DOHH2 (cell line): ENCODE measurements around the gene SBK3.

Experiments used
- H3F3A ChIP-seq: fragments of 200-600 bp; sonication (generic), shearing (Covaris generic); 2 replicates; pipeline ENCODE4 v1.6.0; 2016; ENCODE audit warnings: antibody characterized with exemption, mild to moderate bottlenecking; ENCODE audit not compliant: control insufficient read depth, insufficient read depth
- H3K27ac ChIP-seq: fragments of 200-600 bp; sonication (generic); 2 replicates; pipeline ENCODE4 v1.5.1; 2014; ENCODE audit warnings: low read depth, mild to moderate bottlenecking, low read length, moderate library complexity
- H3K27me3 ChIP-seq: fragments of 200-600 bp; sonication (generic); 2 replicates; pipeline ENCODE4 v1.6.1; 2014; ENCODE audit warnings: mild to moderate bottlenecking, low read length, mixed read lengths; ENCODE audit not compliant: control insufficient read depth
- H3K36me3 ChIP-seq: fragments of 200-600 bp; sonication (generic); 2 replicates; pipeline ENCODE4 v1.6.1; 2014; ENCODE audit warnings: mild to moderate bottlenecking, low read length, moderate library complexity, mixed read lengths; ENCODE audit not compliant: control insufficient read depth
- H3K4me1 ChIP-seq: fragments of 200-600 bp; sonication (generic); 2 replicates; pipeline ENCODE4 v1.6.1; 2014; ENCODE audit warnings: mild to moderate bottlenecking, low read length, mixed read lengths; ENCODE audit not compliant: control insufficient read depth
- H3K4me2 ChIP-seq: fragments of 200-600 bp; sonication (generic); 2 replicates; pipeline ENCODE4 v1.6.0; 2014; ENCODE audit warnings: mild to moderate bottlenecking, low read length, moderate library complexity
- H3K4me3 ChIP-seq: fragments of 200-600 bp; sonication (generic); 2 replicates; pipeline ENCODE4 v1.5.1; 2014; ENCODE audit warnings: mild to moderate bottlenecking, low read length, mixed read lengths
- H3K79me2 ChIP-seq: fragments of 200-600 bp; sonication (generic); 2 replicates; pipeline ENCODE4 v1.6.1; 2014; ENCODE audit warnings: mild to moderate bottlenecking, low read length, mixed read lengths; ENCODE audit not compliant: control insufficient read depth
- H3K9me2 ChIP-seq: fragments of 200-600 bp; sonication (generic); replicated peaks from 2 replicates; pipeline ENCODE4 v1.6.1; 2014; ENCODE audit warnings: mild to moderate bottlenecking, low read length, mixed read lengths; ENCODE audit not compliant: control insufficient read depth
- H3K9me3 ChIP-seq: fragments of 200-600 bp; sonication (generic); 2 replicates; pipeline ENCODE4 v1.6.1; 2014; ENCODE audit warnings: antibody characterized with exemption, low read length, mixed read lengths; ENCODE audit not compliant: control insufficient read depth, insufficient read depth
- H4K20me1 ChIP-seq: fragments of 200-600 bp; sonication (generic); 2 replicates; pipeline ENCODE4 v1.6.0; 2014; ENCODE audit warnings: low read depth, mild to moderate bottlenecking, antibody characterized with exemption, low read length, moderate library complexity; ENCODE audit not compliant: control insufficient read depth, insufficient read depth
- CTCF ChIP-seq: fragments of 200-600 bp; sonication (generic); IDR thresholded peaks from one replicate; pipeline ENCODE4 v1.5.1; 2014; ENCODE audit warnings: antibody characterized with exemption, mild to moderate bottlenecking, low read depth, low read length; ENCODE audit not compliant: poor library complexity, severe bottlenecking
- EZH2phosphoT487 ChIP-seq: fragments of 200-600 bp; sonication (generic); IDR thresholded peaks from 2 replicates; pipeline ENCODE4 v1.6.1; 2017; ENCODE audit warnings: borderline replicate concordance, mild to moderate bottlenecking, antibody characterized with exemption, low read length, moderate library complexity, mixed read lengths

Gene SBK3

GRCh38 chr19:55519451-55520311 is 25.7 kb downstream of the SBK3 start:
- H3K9me3 ChIP-seq, result no peaks in the 10 kb centered on the region
- H3K4me3 ChIP-seq, result no peak overlapping the region
- H3K9me2 ChIP-seq, result no peaks in the 10 kb centered on the region
- TF ChIP-seq CTCF (no peak), EZH2phosphoT487 (no peak)
- H3K27me3 ChIP-seq, result no peaks in the 10 kb centered on the region
- no peaks in the 10 kb centered on the region for H3F3A ChIP-seq
- no peaks in the 10 kb centered on the region for H3K79me2 ChIP-seq
- H3K4me1 ChIP-seq, result peaks cover 11% of the 10 kb centered on the region
- H4K20me1 ChIP-seq, result no peaks in the 10 kb centered on the region
- no peaks in the 10 kb centered on the region for H3K36me3 ChIP-seq
- no peak overlapping the region for H3K27ac ChIP-seq
- H3K4me2 ChIP-seq, result no peak overlapping the region

- no peaks in the 10 kb centered on the region for H4K20me1 ChIP-seq
- H3K4me3 ChIP-seq, result peak overlapping the region; percentile 74
- peak; percentile 85 for TF ChIP-seq CTCF
- TF ChIP-seq EZH2phosphoT487, result no peak
- H3K79me2 ChIP-seq, result no peaks in the 10 kb centered on the region
- H3K9me2 ChIP-seq, result no peaks in the 10 kb centered on the region
- no peaks in the 10 kb centered on the region for H3K27me3 ChIP-seq
- no peak overlapping the region for H3K27ac ChIP-seq
- peaks cover 11% of the 10 kb centered on the region for H3K4me1 ChIP-seq
- H3K4me2 ChIP-seq, result peak overlapping the region; percentile 95
- no peaks in the 10 kb centered on the region for H3F3A ChIP-seq
- no peaks in the 10 kb centered on the region for H3K9me3 ChIP-seq
- no peaks in the 10 kb centered on the region for H3K36me3 ChIP-seq
Measured at GRCh38 chr19:55516878-55517620, 28.3 kb downstream of the SBK3 start.

DNA sequence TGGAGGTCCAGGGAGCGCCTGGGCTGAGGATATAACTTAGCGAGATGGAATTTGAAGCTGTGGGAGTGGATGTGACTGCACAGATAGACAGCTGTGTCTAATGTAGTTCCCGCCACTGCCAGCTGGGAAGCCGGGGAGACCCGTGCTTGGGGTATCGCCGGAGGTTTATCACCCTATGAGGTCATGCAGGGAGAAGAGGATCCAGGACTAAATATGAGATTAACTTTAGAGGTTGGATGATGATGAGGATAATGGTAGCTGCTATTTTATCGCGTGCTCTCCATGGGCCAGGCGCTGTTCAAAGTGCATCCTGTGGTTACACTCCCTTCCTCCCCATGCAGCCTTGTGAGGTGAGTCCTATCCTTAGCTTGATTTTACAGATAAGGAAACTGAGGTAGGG is 37.2 kb downstream of the SBK3 start:
- H3K9me2 ChIP-seq, result no peaks in the 10 kb centered on the region
- peaks cover 8% of the 10 kb centered on the region for H3K4me1 ChIP-seq
- H3K79me2 ChIP-seq, result no peaks in the 10 kb centered on the region
- TF ChIP-seq CTCF, result no peak
- no peak for TF ChIP-seq EZH2phosphoT487
- no peak overlapping the region for H3K4me3 ChIP-seq
- no peaks in the 10 kb centered on the region for H3F3A ChIP-seq
- no peaks in the 10 kb centered on the region for H3K36me3 ChIP-seq
- H3K27ac ChIP-seq, result no peak overlapping the region
- no peak overlapping the region for H3K4me2 ChIP-seq
- no peaks in the 10 kb centered on the region for H4K20me1 ChIP-seq
- H3K27me3 ChIP-seq, result peaks cover 3% of the 10 kb centered on the region; the same call in 1 of the 2 replicates
- peaks cover 4% of the 10 kb centered on the region for H3K9me3 ChIP-seq
